Trophoblast cell (in vitro differentiated cells and primary cell): Measurements from ENCODE around the gene BARHL2.

Source experiments
- DNase-seq, 2 donors: peaks; one replicate each; pipeline ENCODE4 v3.0.0-alpha.2; 2016
- H2AFZ ChIP-seq: 2 replicates; pipeline ENCODE4 v1.6.1; 2013; ENCODE audit warnings: low read length, moderate library complexity, mild to moderate bottlenecking; ENCODE audit not compliant: insufficient read depth, poor library complexity
- H2AK5ac ChIP-seq: 2 replicates; pipeline ENCODE4 v1.6.1; 2013; ENCODE audit warnings: mild to moderate bottlenecking, low read length
- H2BK120ac ChIP-seq: 2 replicates; pipeline ENCODE4 v1.6.1; 2013; ENCODE audit warnings: low read length, mild to moderate bottlenecking, moderate library complexity; ENCODE audit not compliant: insufficient read depth, poor library complexity
- H2BK12ac ChIP-seq: 2 replicates; pipeline ENCODE4 v1.6.1; 2013; ENCODE audit warnings: mild to moderate bottlenecking, low read length, moderate library complexity
- H2BK5ac ChIP-seq: 2 replicates; pipeline ENCODE4 v1.6.1; 2013; ENCODE audit warnings: low read length, low read depth, moderate library complexity, mild to moderate bottlenecking; ENCODE audit not compliant: poor library complexity
- H3K14ac ChIP-seq: 2 replicates; pipeline ENCODE4 v1.6.1; 2013; ENCODE audit warnings: mild to moderate bottlenecking, low read length
- H3K18ac ChIP-seq: 2 replicates; pipeline ENCODE4 v1.6.1; 2013; ENCODE audit warnings: mild to moderate bottlenecking, low read length
- H3K23ac ChIP-seq: 2 replicates; pipeline ENCODE4 v1.6.1; 2013; ENCODE audit warnings: low read length
- H3K27ac ChIP-seq: 2 replicates; pipeline ENCODE4 v1.5.1; 2013; ENCODE audit warnings: low read depth, mild to moderate bottlenecking, inconsistent platforms, low read length, moderate library complexity
- H3K27me3 ChIP-seq: 2 replicates; pipeline ENCODE4 v1.6.1; 2013; ENCODE audit warnings: inconsistent platforms, mild to moderate bottlenecking, low read length, moderate library complexity; ENCODE audit not compliant: insufficient read depth
- H3K36me3 ChIP-seq, 2 experiments: 1 replicate in 1 of 2; 2 replicates in 1 of 2; pipeline ENCODE4 v1.6.1; 2013; ENCODE audit warnings: low read length in 2 of 2, mild to moderate bottlenecking in 2 of 2, moderate library complexity in 1 of 2; ENCODE audit not compliant: insufficient read depth in 2 of 2, control insufficient read depth in 1 of 2
- H3K4ac ChIP-seq: 2 replicates; pipeline ENCODE4 v1.6.1; 2013; ENCODE audit warnings: low read depth, mild to moderate bottlenecking, low read length, moderate library complexity
- H3K4me1 ChIP-seq, 2 experiments: 1 replicate in 1 of 2; 2 replicates in 1 of 2; pipeline ENCODE4 v1.6.1; 2013; ENCODE audit warnings: low read length in 2 of 2, mild to moderate bottlenecking in 2 of 2, moderate library complexity in 1 of 2; ENCODE audit not compliant: insufficient read depth in 2 of 2, control insufficient read depth in 1 of 2
- H3K4me2 ChIP-seq: 2 replicates; pipeline ENCODE4 v1.6.1; 2013; ENCODE audit warnings: inconsistent platforms, mild to moderate bottlenecking, low read length, moderate library complexity
- H3K4me3 ChIP-seq: 2 replicates; pipeline ENCODE4 v1.5.1; 2013; ENCODE audit warnings: mild to moderate bottlenecking, low read depth, low read length, inconsistent platforms
- H3K79me1 ChIP-seq: one replicate; pipeline ENCODE4 v1.6.1; 2013; ENCODE audit warnings: low read length
- H3K79me2 ChIP-seq: 2 replicates; pipeline ENCODE4 v1.6.1; 2013; ENCODE audit warnings: low read length, mild to moderate bottlenecking; ENCODE audit not compliant: control insufficient read depth, insufficient read depth, poor library complexity
- H3K9ac ChIP-seq: 2 replicates; pipeline ENCODE4 v1.6.1; 2013; ENCODE audit warnings: mild to moderate bottlenecking, low read length
- H3K9me3 ChIP-seq: 2 replicates; pipeline ENCODE4 v1.6.1; 2013; ENCODE audit warnings: low read depth, mild to moderate bottlenecking, control low read depth, inconsistent platforms, low read length; ENCODE audit not compliant: insufficient read depth
- H4K12ac ChIP-seq: 2 replicates; pipeline ENCODE4 v1.6.1; 2013; ENCODE audit warnings: low read depth, mild to moderate bottlenecking, low read length, moderate library complexity
- H4K8ac ChIP-seq: 2 replicates; pipeline ENCODE4 v1.6.1; 2013; ENCODE audit warnings: low read depth, mild to moderate bottlenecking, low read length, moderate library complexity
- H4K91ac ChIP-seq: one replicate; pipeline ENCODE4 v1.6.1; 2013; ENCODE audit warnings: low read depth, mild to moderate bottlenecking, low read length, moderate library complexity
- WGBS: extraction: QIAGEN DNeasy Blood & Tissue Kit; methylation state at CpG from one replicate; pipeline ENCODE4 v1.1.7; 2013; ENCODE audit warnings: missing lambda C conversion rate; ENCODE audit not compliant: insufficient read length, insufficient coverage; ENCODE audit errors: extremely low coverage; 5-methylcytosine and 5-hydroxymethylcytosine counted together

Gene BARHL2

DNA sequence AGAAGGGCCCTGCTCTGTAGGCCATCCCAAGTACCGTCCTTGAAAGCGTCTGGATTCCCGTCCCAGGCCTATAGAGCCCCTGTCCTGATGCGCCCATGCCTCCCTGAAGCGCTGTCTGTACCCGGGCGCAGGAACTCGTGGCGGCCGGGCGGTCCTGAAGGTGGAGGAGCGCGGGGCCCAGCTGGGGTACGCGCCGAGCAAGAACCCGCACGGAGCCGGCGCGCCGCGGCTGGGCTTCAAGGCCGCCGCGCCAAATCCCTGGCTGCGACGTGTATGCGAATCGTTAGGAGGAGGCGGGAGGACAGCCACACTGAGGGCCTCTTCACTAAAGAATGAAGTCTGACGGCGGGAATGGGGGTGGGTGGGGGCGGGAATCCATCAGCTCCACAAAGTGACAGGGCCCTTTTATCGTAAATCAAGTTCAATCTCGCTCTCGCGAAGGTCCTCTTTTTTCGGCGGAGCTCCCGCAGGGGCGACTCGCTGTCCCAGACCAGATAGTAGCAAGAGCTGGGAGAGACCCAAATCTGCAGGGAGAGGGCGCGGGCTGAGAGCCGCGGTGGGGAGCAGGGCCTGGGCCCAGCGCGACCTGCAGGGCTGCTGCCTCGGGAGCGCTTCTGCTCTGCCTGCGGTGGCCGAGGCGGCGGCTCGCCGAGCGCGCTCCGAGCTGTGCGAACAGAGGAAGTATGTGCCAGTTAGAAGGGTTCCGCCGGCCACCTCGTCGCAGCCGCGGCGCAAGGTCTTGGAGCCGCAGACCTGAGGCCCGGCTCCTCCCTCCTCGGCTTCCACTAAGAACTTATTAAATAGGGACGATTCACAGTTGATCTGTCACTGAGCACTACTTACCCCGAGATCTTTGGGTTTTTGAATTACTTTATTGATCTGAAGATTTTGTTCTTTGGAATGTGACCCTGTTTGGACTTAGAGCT lies 10.4 kb downstream of the BARHL2 start:
- no CpG with 5 or more reads among the region's 73 CpGs for WGBS
- peak in 1 of 2 donors; percentile 59 for DNase-seq
- peaks cover 4 to 5% of the 10 kb centered on the region in 2 experiments for H3K4me1 ChIP-seq
- no peak overlapping the region for H3K27ac ChIP-seq
- H4K8ac ChIP-seq = no peak overlapping the region
- no peaks in the 10 kb centered on the region for H3K79me2 ChIP-seq
- no peak overlapping the region for H3K18ac ChIP-seq
- H4K91ac ChIP-seq = no peak overlapping the region
- no peak overlapping the region for H2AK5ac ChIP-seq
- peaks cover 49% of the 10 kb centered on the region for H3K27me3 ChIP-seq
- H3K4me3 ChIP-seq = peak overlapping the region; percentile 61
- no peak overlapping the region for H2AFZ ChIP-seq
- H3K79me1 ChIP-seq = no peaks in the 10 kb centered on the region
- no peak overlapping the region for H4K12ac ChIP-seq
- no peak overlapping the region for H3K23ac ChIP-seq
- H3K9me3 ChIP-seq = no peaks in the 10 kb centered on the region
- H2BK120ac ChIP-seq = no peak overlapping the region
- H3K36me3 ChIP-seq = no peaks in the 10 kb centered on the region
- peak overlapping the region; percentile 81 for H3K4me2 ChIP-seq
- no peak overlapping the region for H3K4ac ChIP-seq
- no peak overlapping the region for H2BK5ac ChIP-seq
- no peak overlapping the region for H2BK12ac ChIP-seq
- H3K9ac ChIP-seq = no peak overlapping the region
- no peak overlapping the region for H3K14ac ChIP-seq

DNA sequence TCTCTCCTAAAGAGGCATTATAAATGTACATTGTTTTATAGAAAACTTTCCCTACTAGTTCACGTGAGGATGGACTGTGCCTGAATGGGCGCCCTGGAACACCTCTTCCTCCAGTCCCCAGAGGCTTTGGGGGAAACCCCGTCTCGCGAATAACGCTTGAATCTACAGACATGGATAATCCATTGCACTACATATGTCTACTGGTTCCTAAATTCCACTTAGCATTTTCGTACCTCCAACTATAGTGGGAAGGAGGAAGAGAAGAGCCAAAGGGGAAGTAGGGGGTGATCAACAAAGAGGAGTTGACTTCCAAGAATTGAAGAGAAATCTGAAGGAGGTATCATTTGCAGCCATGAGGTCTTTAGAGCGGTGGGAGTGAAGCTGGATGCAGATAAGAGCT lies 11.1 kb downstream of the BARHL2 start:
- no peak overlapping the region for H2BK120ac ChIP-seq
- no peak overlapping the region for H2AK5ac ChIP-seq
- H3K4me2 ChIP-seq = no peak overlapping the region
- H3K9ac ChIP-seq = no peak overlapping the region
- H4K8ac ChIP-seq = no peak overlapping the region
- H3K4ac ChIP-seq = no peak overlapping the region
- DNase-seq = no peak
- no peak overlapping the region for H3K14ac ChIP-seq
- H2AFZ ChIP-seq = no peak overlapping the region
- H3K4me3 ChIP-seq = no peak overlapping the region
- H3K9me3 ChIP-seq = no peaks in the 10 kb centered on the region
- H3K27ac ChIP-seq = no peak overlapping the region
- WGBS = no CpG with 5 or more reads among the region's 8 CpGs
- H3K27me3 ChIP-seq = peaks cover 46% of the 10 kb centered on the region
- peaks cover 4 to 5% of the 10 kb centered on the region in 2 experiments for H3K4me1 ChIP-seq
- H2BK5ac ChIP-seq = no peak overlapping the region
- H4K91ac ChIP-seq = no peak overlapping the region
- no peak overlapping the region for H3K18ac ChIP-seq
- no peaks in the 10 kb centered on the region for H3K79me2 ChIP-seq
- H3K23ac ChIP-seq = no peak overlapping the region
- H2BK12ac ChIP-seq = no peak overlapping the region
- no peaks in the 10 kb centered on the region for H3K36me3 ChIP-seq
- no peaks in the 10 kb centered on the region for H3K79me1 ChIP-seq
- H4K12ac ChIP-seq = no peak overlapping the region

DNA sequence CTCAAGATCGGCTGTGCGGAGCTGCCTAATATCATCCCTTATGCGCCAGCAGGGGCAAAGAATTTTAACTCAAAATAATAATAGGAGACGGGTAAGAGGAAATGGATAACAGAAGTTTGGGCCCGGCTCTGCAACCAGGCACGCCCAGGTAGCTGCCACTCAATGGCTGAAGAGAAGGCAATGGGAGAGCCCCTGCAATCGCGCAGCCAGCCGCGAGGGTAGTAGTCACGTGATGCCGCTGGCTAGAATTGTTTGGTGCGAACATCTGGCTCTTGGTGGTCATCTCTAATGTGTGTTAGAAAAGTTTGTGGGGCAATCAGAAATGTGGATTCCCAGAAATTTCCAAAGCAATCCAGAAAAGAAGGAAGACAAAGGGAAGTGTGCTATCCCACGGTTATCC lies 12.3 kb downstream of the BARHL2 start:
- H2BK12ac ChIP-seq = no peak overlapping the region
- WGBS = no CpG with 5 or more reads among the region's 14 CpGs
- peaks cover 4 to 5% of the 10 kb centered on the region in 2 experiments for H3K4me1 ChIP-seq
- H3K27ac ChIP-seq = no peak overlapping the region
- no peak overlapping the region for H3K4me3 ChIP-seq
- no peaks in the 10 kb centered on the region for H3K79me1 ChIP-seq
- no peak overlapping the region for H2BK5ac ChIP-seq
- no peak overlapping the region for H2AK5ac ChIP-seq
- H3K9ac ChIP-seq = no peak overlapping the region
- H2BK120ac ChIP-seq = no peak overlapping the region
- no peak overlapping the region for H3K18ac ChIP-seq
- peaks cover 35% of the 10 kb centered on the region for H3K27me3 ChIP-seq
- no peak overlapping the region for H3K14ac ChIP-seq
- no peak overlapping the region for H3K23ac ChIP-seq
- no peak overlapping the region for H4K12ac ChIP-seq
- H4K8ac ChIP-seq = no peak overlapping the region
- no peaks in the 10 kb centered on the region for H3K79me2 ChIP-seq
- H3K36me3 ChIP-seq = no peaks in the 10 kb centered on the region
- H4K91ac ChIP-seq = no peak overlapping the region
- no peak overlapping the region for H3K4ac ChIP-seq
- no peak overlapping the region for H3K4me2 ChIP-seq
- no peak for DNase-seq
- H3K9me3 ChIP-seq = no peaks in the 10 kb centered on the region
- no peak overlapping the region for H2AFZ ChIP-seq

DNA sequence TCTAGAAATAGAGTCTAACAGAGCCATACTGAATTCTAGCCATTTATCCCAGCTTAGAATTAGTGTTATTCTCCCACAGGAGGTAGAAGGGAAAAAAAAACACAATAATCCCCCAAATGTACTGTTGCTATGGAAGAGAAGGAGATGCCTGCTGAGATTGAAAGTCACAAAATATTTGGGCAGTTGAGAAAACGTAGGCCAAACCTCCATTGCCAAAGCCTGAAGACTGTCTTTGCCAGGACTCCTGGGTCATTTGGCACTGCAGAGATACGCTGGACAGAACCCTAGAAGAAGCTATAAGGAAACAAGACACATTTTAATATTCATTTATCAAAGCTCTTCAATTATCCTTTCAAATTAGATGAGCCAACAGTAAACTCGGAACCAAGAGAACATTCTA lies 22.3 kb downstream of the BARHL2 start:
- no peak for DNase-seq
- H3K4me2 ChIP-seq = no peak overlapping the region
- no CpG with 5 or more reads among the region's 3 CpGs for WGBS

More for the DNA sequence above, 22.3 kb downstream of the BARHL2 start:
- Histone ChIP-seq H2BK12ac (no peak overlapping the region), H3K23ac (no peak overlapping the region), H3K4me3 (no peak overlapping the region), H3K4ac (no peak overlapping the region), H4K12ac (no peak overlapping the region), H3K36me3 (no peaks in the 10 kb centered on the region), H3K4me1 (no peaks in the 10 kb centered on the region), H2BK5ac (no peak overlapping the region), H3K9me3 (no peaks in the 10 kb centered on the region), H3K79me2 (no peaks in the 10 kb centered on the region), H2AFZ (no peak overlapping the region), H3K18ac (no peak overlapping the region), H3K27me3 (no peaks in the 10 kb centered on the region), H4K8ac (no peak overlapping the region), H4K91ac (no peak overlapping the region), H2BK120ac (no peak overlapping the region), H3K9ac (no peak overlapping the region), H3K27ac (no peak overlapping the region), H3K79me1 (no peaks in the 10 kb centered on the region), H2AK5ac (no peak overlapping the region), H3K14ac (no peak overlapping the region)
